Epithelial cell of proximal tubule (primary cell): ENCODE measurements around the gene ZBTB49. TPM values are rescaled to one million over a fixed set of nuclear protein-coding genes. Genes with fewer than 3 reads are reported as not detected.
"Not testable (repeated sequence)": the region's sequence is repeated elsewhere in the genome, so short reads cannot be mapped to it uniquely, and the experiment has no call there.

Source experiments
- DNase-seq: peaks from one replicate; pipeline ENCODE4 v3.0.0-alpha.2; 2011; ENCODE audit warnings: low read depth
- H3K4me3 ChIP-seq: 2 replicates; pipeline ENCODE4 v1.5.1; 2011; ENCODE audit warnings: low read depth, mild to moderate bottlenecking, low read length
- CTCF ChIP-seq: conservative IDR thresholded peaks from 2 replicates; pipeline ENCODE4 v1.5.1; 2012; ENCODE audit warnings: low read depth, mild to moderate bottlenecking, low read length
- total RNA-seq: library from RNA; depleted of rRNA; stranded (reverse); fragments of >200 nt; gene quantifications from 2 replicates; pipeline ENCODE4 v1.2.3, GENCODE V29; 2015

The ZBTB49 gene
- total RNA-seq = 1.2 and 3.6 TPM in 2 replicates

- peak within 1 kb of the TSS; percentile 90 for H3K4me3 ChIP-seq
- DNase-seq = peak; percentile 33
- no peak for TF ChIP-seq CTCF
Measured at GRCh38 chr4:4289941-4290850, at the start of gene ZBTB49, which contains the start of gene LYAR. Gene ZBTB49 (plus strand): TSS chr4:4290251. CDS start chr4:4299946, 9,695 bp downstream. Gene LYAR (minus strand): TSS chr4:4290154. CDS start chr4:4283742, 6,412 bp downstream.

GRCh38 chr4:4245172-4245571, 44.9 kb upstream of the ZBTB49 start:
- TF ChIP-seq CTCF = no peak

GRCh38 chr4:4247696-4248028, 42.4 kb upstream of the ZBTB49 start:
- DNase-seq = peak; percentile 10
- H3K4me3 ChIP-seq = peak overlapping the region; percentile 87
- no peak for TF ChIP-seq CTCF

More at GRCh38 chr4:4245172-4245571, 44.9 kb upstream of the ZBTB49 start:
- DNase-seq = no peak
- no peak overlapping the region for H3K4me3 ChIP-seq

- peak; percentile 67 for DNase-seq
- peak; percentile 36 for TF ChIP-seq CTCF
- H3K4me3 ChIP-seq = peak within 1 kb of the TSS; percentile 87
Measured at GRCh38 chr4:4248029-4248884, 41.8 kb upstream of the ZBTB49 start, which contains the start of gene TMEM128. Gene TMEM128 (minus strand): TSS chr4:4248223. CDS start chr4:4248202, 21 bp downstream.

- no peak for DNase-seq
- H3K4me3 ChIP-seq = peak overlapping the region; percentile 87
- no peak for TF ChIP-seq CTCF
Measured at GRCh38 chr4:4248885-4249203, 41.2 kb upstream of the ZBTB49 start.

- not testable (repeated sequence) for H3K4me3 ChIP-seq, DNase-seq
Measured at GRCh38 chr4:4249342-4249741, 40.7 kb upstream of the ZBTB49 start.

- TF ChIP-seq CTCF = no peak
- no peak for DNase-seq
- no peak overlapping the region for H3K4me3 ChIP-seq
Measured at GRCh38 chr4:4249866-4250265, 40.2 kb upstream of the ZBTB49 start.
